ENCODE results near the gene BTBD9. TPM values are rescaled to one million over a fixed set of nuclear protein-coding genes. Genes with fewer than 3 reads are reported as not detected.
"Not testable (repeated sequence)": the region's sequence is repeated elsewhere in the genome, so short reads cannot be mapped to it uniquely, and the experiment has no call there.

The BTBD9 gene
- total RNA-seq, 1 donor: 9.7 TPM

GRCh38 chr6:38141716-38142115 lies 498.0 kb downstream of the BTBD9 start:
- DNase-seq (ENCODE audit: low read depth in 2 of 3, low spot score in 2 of 3): no peak

- DNase-seq (ENCODE audit: low read depth in 2 of 3, low spot score in 2 of 3): no peak
These were observed 498.6 kb downstream of the BTBD9 start for GRCh38 chr6:38141085-38141484.

DNA sequence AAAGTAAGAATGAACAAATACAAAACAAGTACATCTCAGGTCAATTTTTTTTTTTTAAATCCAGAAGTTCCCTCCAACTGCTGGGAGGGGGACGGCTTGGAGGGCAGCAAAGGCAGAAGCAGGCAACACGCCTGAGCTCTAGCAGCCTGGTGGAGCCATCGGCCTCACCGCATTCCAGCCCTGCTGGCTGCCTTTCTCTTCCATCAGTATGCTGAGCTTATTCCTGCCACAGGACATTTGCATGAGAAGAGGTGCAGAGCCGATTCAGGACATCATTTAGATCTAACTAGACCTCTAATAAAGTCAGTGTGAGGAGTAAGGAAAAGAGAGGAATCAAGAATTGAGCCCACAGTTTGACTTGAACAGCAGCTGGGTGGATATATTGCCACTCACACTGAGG lies 501.4 kb downstream of the BTBD9 start:
- no peak for DNase-seq (ENCODE audit: low read depth in 2 of 3, low spot score in 2 of 3)

DNA sequence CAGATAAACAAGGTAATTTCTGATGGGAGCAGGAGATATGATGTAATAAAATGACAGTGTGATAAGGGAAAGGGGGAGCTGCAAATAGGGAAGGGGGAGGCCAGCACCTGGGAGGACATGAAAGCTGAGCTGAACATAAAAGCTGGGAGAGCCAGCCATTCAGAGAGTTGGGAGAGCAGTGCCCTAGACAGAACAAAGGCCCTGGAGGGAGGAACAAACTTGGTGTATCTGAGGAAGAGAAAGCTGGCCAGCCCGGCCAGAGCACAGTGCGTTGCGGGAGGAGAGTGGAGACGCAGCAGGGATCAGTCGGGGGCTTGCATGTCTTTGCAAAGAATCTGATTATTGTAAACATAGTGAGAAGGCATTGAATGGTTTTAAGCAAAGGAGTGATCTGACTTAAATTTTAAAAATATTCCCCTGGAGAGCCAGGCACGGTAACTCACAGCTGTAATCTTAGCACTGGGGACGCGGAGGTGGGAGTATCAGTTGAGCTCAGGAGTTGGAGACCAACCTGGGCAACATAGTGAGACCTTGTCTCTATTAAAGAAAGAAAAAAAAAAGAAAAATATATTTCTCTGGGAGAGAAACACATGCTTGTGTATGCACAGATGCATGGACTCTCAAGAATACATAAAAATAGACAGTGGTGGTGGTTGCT lies 502.0 kb downstream of the BTBD9 start:
- no peak for DNase-seq (ENCODE audit: low read depth in 2 of 3, low spot score in 2 of 3)

DNA sequence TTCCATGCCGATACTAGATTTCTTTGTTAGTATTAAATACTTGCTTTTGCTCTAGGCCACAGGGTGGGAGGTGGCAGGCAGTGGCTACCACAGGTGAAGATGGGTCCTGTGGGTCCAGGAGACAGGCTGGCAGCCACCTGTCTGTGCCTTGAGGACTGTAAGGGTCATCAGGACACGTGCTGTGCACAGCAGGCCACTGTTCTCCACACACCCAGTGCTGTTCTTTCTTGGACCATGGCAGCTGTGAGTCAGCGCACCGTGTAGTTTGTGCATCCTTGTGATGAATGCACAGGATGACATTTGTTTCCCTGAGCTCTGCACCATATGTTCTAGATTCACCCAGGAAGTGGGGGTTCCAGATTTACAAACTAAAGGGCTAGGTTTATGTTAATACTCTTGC lies 503.2 kb downstream of the BTBD9 start:
- no peak for DNase-seq (ENCODE audit: low read depth in 2 of 3, low spot score in 2 of 3)

- no peak for DNase-seq (ENCODE audit: low read depth in 2 of 3, low spot score in 2 of 3)
These were observed 505.0 kb downstream of the BTBD9 start for GRCh38 chr6:38134704-38135088.

GRCh38 chr6:38133932-38134703 lies 505.6 kb downstream of the BTBD9 start:
- DNase-seq (ENCODE audit: low read depth in 2 of 3, low spot score in 2 of 3): no peak

GRCh38 chr6:38131527-38131965 lies 508.2 kb downstream of the BTBD9 start:
- no peak for DNase-seq (ENCODE audit: low read depth in 2 of 3, low spot score in 2 of 3)

DNA sequence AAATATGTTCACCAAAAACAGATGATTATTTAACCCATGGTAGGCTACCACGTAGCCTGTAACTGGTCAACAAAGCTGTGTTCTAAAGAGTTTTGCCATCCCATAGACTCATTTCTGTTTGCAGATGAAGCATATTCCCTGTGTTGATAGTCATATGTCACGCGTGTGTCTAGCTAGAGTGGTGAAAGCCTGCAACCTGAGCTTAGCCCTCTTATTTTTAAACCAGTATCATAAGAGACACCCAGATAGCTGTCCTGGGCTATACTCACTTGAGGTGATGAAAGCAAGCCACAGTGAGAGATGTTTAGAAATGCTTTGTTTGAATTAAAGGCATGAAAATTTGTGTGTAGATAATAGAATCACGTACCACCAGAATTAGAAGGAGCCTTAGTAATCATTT lies 512.4 kb downstream of the BTBD9 start:
- DNase-seq (ENCODE audit: low read depth in 2 of 3, low spot score in 2 of 3): no peak

DNA sequence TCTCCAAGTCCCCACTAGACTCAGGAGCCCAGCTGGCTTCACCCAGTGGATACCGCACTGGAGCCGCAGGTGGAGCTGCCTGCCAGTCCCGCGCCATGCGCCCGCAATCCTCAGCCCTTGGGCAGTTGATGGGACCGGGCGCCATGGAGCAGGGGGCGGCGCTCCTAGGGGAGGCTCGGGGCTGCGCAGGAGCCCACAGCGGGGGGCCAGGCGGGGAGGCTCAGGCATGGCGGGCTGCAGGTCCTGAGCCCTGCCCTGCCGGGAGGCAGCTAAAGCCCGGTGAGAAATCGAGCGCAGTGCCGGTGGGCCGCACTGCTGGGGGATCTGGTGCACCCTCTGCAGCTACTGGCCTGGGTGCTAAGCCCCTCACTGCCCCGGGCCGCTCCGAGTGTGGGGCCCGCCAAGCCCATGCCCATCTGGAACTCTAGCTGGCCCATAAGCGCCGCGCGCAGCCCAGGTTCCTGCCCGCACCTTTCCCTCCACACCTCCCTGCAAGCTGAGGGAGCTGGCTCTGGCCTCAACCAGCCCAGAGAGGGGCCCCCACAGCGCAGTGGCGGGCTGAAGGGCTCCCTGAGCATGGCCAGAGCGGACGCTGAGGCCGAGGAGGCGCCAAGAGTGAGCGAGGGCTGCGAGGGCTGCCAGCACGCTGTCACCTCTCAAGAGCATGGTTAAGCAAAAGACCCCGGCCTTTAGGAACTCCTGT lies 515.4 kb downstream of the BTBD9 start:
- DNase-seq (ENCODE audit: low read depth in 2 of 3, low spot score in 2 of 3): not testable (repeated sequence)

- no peak for DNase-seq (ENCODE audit: low read depth in 2 of 3, low spot score in 2 of 3)
These were observed 520.2 kb downstream of the BTBD9 start for GRCh38 chr6:38119516-38119915.

DNA sequence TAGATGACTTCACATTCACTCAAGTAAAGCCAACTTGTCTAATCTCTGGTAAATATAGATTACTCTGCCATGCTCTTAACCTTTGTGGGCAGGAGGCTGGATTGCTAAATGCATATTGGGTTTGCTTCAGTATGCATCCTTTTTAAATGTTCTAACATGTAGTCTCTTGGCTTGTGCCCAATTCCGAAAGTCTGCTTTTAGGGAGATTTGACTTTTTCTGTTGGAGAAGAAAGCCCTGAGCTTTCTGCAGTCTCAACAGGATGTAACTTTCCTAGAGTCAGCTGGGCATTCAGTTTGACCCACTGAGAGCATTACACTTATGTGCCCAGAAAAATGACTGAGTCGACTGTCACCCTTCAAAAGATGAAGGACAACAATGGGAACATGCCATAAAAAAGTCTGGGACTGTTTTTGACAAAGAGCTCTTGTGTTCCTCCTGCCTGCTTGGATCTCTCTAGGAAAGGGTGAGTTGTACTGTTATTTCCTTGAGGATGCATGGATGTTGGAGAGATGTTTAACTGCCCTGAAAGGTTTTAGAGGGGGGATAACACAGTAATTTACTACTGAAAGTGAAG lies 520.9 kb downstream of the BTBD9 start:
- DNase-seq (ENCODE audit: low read depth in 2 of 3, low spot score in 2 of 3): no peak

Small RNA genes lying within 50 kb of the gene (small RNA-seq; reads per million reads assigned to genes)
- not detected for gene RF00019
- not detected for gene RF00279

Other genes starting within 250 kb of the BTBD9 start
- 28.8 TPM for gene GLO1, start 63.2 kb upstream of the BTBD9 start, total RNA-seq
- not detected for gene DNAH8, start 75.4 kb upstream of the BTBD9 start, total RNA-seq

Measured in hematopoietic multipotent progenitor cell (in vitro differentiated cells).